ENCODE results near the gene KDM1B.

GRCh38 chr6:18212231-18212630, 57.0 kb downstream of the KDM1B start:
- TF ChIP-seq CTCF (IDR thresholded peaks at IDR 0.05) (no peak), POLR2A (IDR thresholded peaks at IDR 0.05) (no peak), EP300 (IDR thresholded peaks at IDR 0.05) (no peak)

All from ovary (tissue), 3 donors.